Neural progenitor cell (in vitro differentiated cells): Measurements from ENCODE around the gene TAGLN3. TPM values are rescaled to one million over a fixed set of nuclear protein-coding genes. Genes with fewer than 3 reads are reported as not detected.

ENCODE experiments used
- DNase-seq: peaks from one replicate; pipeline ENCODE4 v3.0.0-alpha.2; 2016; ENCODE audit warnings: low spot score
- H2AFZ ChIP-seq: fragments of 200-600 bp; sonication (generic); replicated peaks from 2 replicates; pipeline ENCODE4 v1.6.1; 2016; ENCODE audit warnings: antibody characterized with exemption
- H3F3A ChIP-seq: fragments of 200-600 bp; sonication (generic); 2 replicates; pipeline ENCODE4 v1.6.1; 2016; ENCODE audit warnings: antibody characterized with exemption, low read depth
- H3K27ac ChIP-seq: fragments of 200-600 bp; sonication (generic); 2 replicates; pipeline ENCODE4 v1.5.1; 2016; ENCODE audit warnings: mild to moderate bottlenecking
- H3K27me3 ChIP-seq: fragments of 200-600 bp; sonication (generic); 2 replicates; pipeline ENCODE4 v1.6.1; 2016; ENCODE audit warnings: mild to moderate bottlenecking, moderate library complexity
- H3K36me3 ChIP-seq: fragments of 200-600 bp; sonication (generic); 2 replicates; pipeline ENCODE4 v1.5.1; 2016
- H3K4me1 ChIP-seq: fragments of 200-600 bp; sonication (generic); 2 replicates; pipeline ENCODE4 v1.6.1; 2016; ENCODE audit warnings: mixed run types
- H3K4me2 ChIP-seq: fragments of 200-600 bp; sonication (generic); 2 replicates; pipeline ENCODE4 v1.6.1; 2016
- H3K4me3 ChIP-seq: fragments of 200-600 bp; sonication (generic); 2 replicates; pipeline ENCODE4 v1.5.1; 2016
- H3K79me2 ChIP-seq: fragments of 200-600 bp; sonication (generic); 2 replicates; pipeline ENCODE4 v1.6.1; 2016; ENCODE audit warnings: low read depth
- H3K9ac ChIP-seq: fragments of 200-600 bp; sonication (generic); 2 replicates; pipeline ENCODE4 v1.6.1; 2016
- H3K9me3 ChIP-seq: fragments of 200-600 bp; sonication (generic); 2 replicates; pipeline ENCODE4 v1.5.1; 2016; ENCODE audit warnings: low read depth
- H4K20me1 ChIP-seq: fragments of 200-600 bp; sonication (generic); 2 replicates; pipeline ENCODE4 v1.6.1; 2016; ENCODE audit warnings: low read depth
- H3K27ac Mint-ChIP-seq: 3 replicates; pipeline ENCODE4 v1.8.0; 2021; ENCODE audit warnings: mixed read lengths
- H3K27me3 Mint-ChIP-seq: 2 replicates; pipeline ENCODE4 v1.8.0; 2022; ENCODE audit warnings: low read depth, mild to moderate bottlenecking, inconsistent platforms, moderate library complexity, mixed read lengths; ENCODE audit not compliant: insufficient read depth
- H3K36me3 Mint-ChIP-seq: 3 replicates; pipeline ENCODE4 v1.8.0; 2021; ENCODE audit warnings: mixed read lengths
- H3K4me1 Mint-ChIP-seq: 3 replicates; pipeline ENCODE4 v1.8.0; 2021; ENCODE audit warnings: mixed read lengths
- H3K4me3 Mint-ChIP-seq: 3 replicates; pipeline ENCODE4 v1.8.0; 2021; ENCODE audit warnings: mild to moderate bottlenecking, moderate library complexity, mixed read lengths
- H3K9me3 Mint-ChIP-seq: 3 replicates; pipeline ENCODE4 v1.8.0; 2020; ENCODE audit warnings: mixed read lengths
- EZH2 ChIP-seq: fragments of 200-600 bp; sonication (generic); IDR thresholded peaks from 2 replicates; pipeline ENCODE4 v1.6.1; 2017; ENCODE audit warnings: antibody characterized with exemption, mild to moderate bottlenecking, moderate library complexity
- EZH2phosphoT487 ChIP-seq: fragments of 200-600 bp; sonication (generic); IDR thresholded peaks from 2 replicates; pipeline ENCODE4 v1.6.1; 2017; ENCODE audit warnings: antibody characterized with exemption
- total RNA-seq: library from RNA; depleted of rRNA; stranded (reverse); fragments of >200 nt; gene quantifications from 2 replicates; pipeline ENCODE4 v1.2.3, GENCODE V29; 2015; ENCODE audit warnings: low replicate concordance
- TF ChIP-seq, protein P1 (sequence below): fragments of 200-600 bp; sonication (generic); IDR thresholded peaks from 2 replicates; pipeline ENCODE4 v1.5.1; 2017; ENCODE audit warnings: antibody characterized with exemption, mild to moderate bottlenecking

Gene TAGLN3
- total RNA-seq, 1 donor from 2014 or later = 46.6 TPM

DNA sequence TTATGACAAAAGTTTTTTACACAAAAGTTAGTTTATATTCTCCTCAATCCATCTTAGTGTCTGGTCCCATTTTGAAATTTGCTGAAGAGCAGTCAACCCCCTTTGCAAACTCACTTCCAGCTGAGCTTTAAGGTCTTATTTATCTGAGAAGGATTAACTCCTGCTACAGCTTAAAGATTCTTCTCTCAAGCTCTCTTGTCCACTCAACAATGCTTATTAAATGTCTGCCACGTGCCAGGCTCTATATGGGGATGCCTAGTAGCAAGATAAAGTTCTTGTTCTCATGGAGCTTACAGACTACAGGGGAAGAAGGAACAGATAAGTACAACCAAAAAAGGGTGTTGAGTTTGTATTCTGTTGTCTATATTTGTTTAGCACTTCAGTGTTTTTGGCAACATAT, 54.5 kb downstream of the TAGLN3 start:
- H3K36me3 Mint-ChIP-seq = peaks cover 2% of the 10 kb centered on the region
- H3K27me3 Mint-ChIP-seq = no peaks in the 10 kb centered on the region
- no peak overlapping the region for H3K4me3 ChIP-seq
- H3K4me2 ChIP-seq = peak overlapping the region; percentile 51
- H3K27ac ChIP-seq = peak overlapping the region; percentile 44
- H3K27me3 ChIP-seq = no peaks in the 10 kb centered on the region
- H3K36me3 ChIP-seq = no peaks in the 10 kb centered on the region
- no peaks in the 10 kb centered on the region for H4K20me1 ChIP-seq
- no peak overlapping the region for H2AFZ ChIP-seq
- H3K27ac Mint-ChIP-seq = no peak overlapping the region
- peak; percentile 64 for DNase-seq
- no peaks in the 10 kb centered on the region for H3K79me2 ChIP-seq
- peaks cover 39% of the 10 kb centered on the region for H3K4me1 ChIP-seq
- peaks cover 30% of the 10 kb centered on the region for H3F3A ChIP-seq
- H3K9me3 ChIP-seq = no peaks in the 10 kb centered on the region
- TF ChIP-seq, protein P1, sequence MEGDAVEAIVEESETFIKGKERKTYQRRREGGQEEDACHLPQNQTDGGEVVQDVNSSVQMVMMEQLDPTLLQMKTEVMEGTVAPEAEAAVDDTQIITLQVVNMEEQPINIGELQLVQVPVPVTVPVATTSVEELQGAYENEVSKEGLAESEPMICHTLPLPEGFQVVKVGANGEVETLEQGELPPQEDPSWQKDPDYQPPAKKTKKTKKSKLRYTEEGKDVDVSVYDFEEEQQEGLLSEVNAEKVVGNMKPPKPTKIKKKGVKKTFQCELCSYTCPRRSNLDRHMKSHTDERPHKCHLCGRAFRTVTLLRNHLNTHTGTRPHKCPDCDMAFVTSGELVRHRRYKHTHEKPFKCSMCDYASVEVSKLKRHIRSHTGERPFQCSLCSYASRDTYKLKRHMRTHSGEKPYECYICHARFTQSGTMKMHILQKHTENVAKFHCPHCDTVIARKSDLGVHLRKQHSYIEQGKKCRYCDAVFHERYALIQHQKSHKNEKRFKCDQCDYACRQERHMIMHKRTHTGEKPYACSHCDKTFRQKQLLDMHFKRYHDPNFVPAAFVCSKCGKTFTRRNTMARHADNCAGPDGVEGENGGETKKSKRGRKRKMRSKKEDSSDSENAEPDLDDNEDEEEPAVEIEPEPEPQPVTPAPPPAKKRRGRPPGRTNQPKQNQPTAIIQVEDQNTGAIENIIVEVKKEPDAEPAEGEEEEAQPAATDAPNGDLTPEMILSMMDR = no peak
- no peak for TF ChIP-seq EZH2phosphoT487
- no peak for TF ChIP-seq EZH2
- peaks cover 19% of the 10 kb centered on the region for H3K4me1 Mint-ChIP-seq
- no peak overlapping the region for H3K4me3 Mint-ChIP-seq
- no peak overlapping the region for H3K9ac ChIP-seq
- H3K9me3 Mint-ChIP-seq = no peaks in the 10 kb centered on the region

DNA sequence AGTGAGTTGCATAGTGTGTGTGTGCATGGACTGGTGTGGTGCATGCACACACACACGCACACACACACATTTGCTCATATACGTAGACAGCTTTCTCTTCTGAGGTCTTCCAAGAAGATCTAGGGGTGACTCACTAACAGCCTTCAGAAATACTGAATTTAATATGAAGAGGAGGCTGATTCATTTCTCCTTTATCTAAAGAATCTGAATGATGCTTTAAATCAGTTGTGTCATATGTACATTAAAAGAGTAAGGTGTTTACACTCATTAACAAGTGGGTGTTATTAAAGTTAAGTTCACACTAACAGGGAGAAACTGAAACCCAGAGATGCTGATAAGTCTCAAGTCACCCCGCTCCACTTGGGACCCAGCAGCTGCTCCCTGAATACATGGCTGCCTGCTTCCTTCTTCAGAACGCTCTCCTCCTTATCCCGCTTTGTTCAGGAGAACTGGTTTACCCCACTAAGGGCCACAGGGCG, 57.8 kb downstream of the TAGLN3 start:
- no peak for DNase-seq
- Histone ChIP-seq H3K4me3 (no peak overlapping the region), H4K20me1 (no peaks in the 10 kb centered on the region), H3F3A (peaks cover 24% of the 10 kb centered on the region), H3K79me2 (no peaks in the 10 kb centered on the region), H3K4me1 (peaks cover 32% of the 10 kb centered on the region), H3K9ac (no peak overlapping the region), H2AFZ (no peak overlapping the region), H3K27me3 (no peaks in the 10 kb centered on the region), H3K4me2 (no peak overlapping the region), H3K27ac (no peak overlapping the region), H3K36me3 (no peaks in the 10 kb centered on the region), H3K9me3 (no peaks in the 10 kb centered on the region)
- Mint-ChIP-seq H3K27ac (no peak overlapping the region), H3K4me3 (no peak overlapping the region), H3K9me3 (no peaks in the 10 kb centered on the region), H3K36me3 (peaks cover 2% of the 10 kb centered on the region), H3K27me3 (no peaks in the 10 kb centered on the region), H3K4me1 (peaks cover 21% of the 10 kb centered on the region)
- TF ChIP-seq, protein P1 = no peak
- TF ChIP-seq EZH2phosphoT487 (no peak), EZH2 (no peak)

DNA sequence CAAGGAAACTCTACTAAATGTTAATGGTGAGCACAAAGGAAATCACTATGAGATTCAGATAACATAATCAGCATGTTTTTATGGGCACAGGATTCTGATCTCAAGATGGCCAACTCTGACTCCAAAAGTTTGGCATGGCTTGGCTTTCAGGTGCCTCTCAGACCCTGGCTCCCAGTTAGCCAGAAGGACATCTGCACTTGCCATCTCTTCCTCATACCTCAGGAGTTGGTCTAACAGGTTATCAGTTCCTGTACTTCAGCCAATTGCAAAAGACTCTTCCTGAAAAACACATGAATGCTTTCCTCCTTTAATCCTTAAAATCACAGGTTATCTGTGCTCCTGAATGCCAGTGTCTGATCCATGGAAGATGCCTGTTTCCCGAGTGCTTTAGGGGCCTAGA, 60.8 kb downstream of the TAGLN3 start:
- Histone ChIP-seq H3K36me3 (no peaks in the 10 kb centered on the region), H3K27ac (no peak overlapping the region), H3K9ac (no peak overlapping the region), H3F3A (peaks cover 9% of the 10 kb centered on the region), H3K9me3 (no peaks in the 10 kb centered on the region), H3K4me2 (no peak overlapping the region), H3K27me3 (no peaks in the 10 kb centered on the region), H3K4me1 (peaks cover 8% of the 10 kb centered on the region), H2AFZ (no peak overlapping the region), H3K4me3 (no peak overlapping the region), H3K79me2 (no peaks in the 10 kb centered on the region), H4K20me1 (no peaks in the 10 kb centered on the region)
- Mint-ChIP-seq H3K9me3 (no peaks in the 10 kb centered on the region), H3K27ac (no peak overlapping the region), H3K27me3 (no peaks in the 10 kb centered on the region), H3K4me3 (no peak overlapping the region), H3K4me1 (peaks cover 4% of the 10 kb centered on the region), H3K36me3 (no peaks in the 10 kb centered on the region)
- TF ChIP-seq, protein P1 = no peak
- TF ChIP-seq EZH2 = no peak
- no peak for DNase-seq
